Lower lobe of right lung (tissue), 2 donors: ENCODE measurements around the gene TMEM269. TPM values are rescaled to one million over a fixed set of nuclear protein-coding genes. Genes with fewer than 3 reads are reported as not detected.

ENCODE experiments used
- ATAC-seq, 2 donors: fragments of 200-7000 bp; cut with Tn5 transposase; one replicate each; pipeline ENCODE4 v1.9.1; 2020 to 2022; ENCODE audit warnings: mild to moderate bottlenecking in 2 of 2, moderate library complexity in 2 of 2
- DNase-seq: peaks from one replicate; pipeline ENCODE4 v3.0.0-alpha.2; 2020
- H3K27ac ChIP-seq: fragments of 200-600 bp; one replicate; pipeline ENCODE4 v1.8.0; 2022
- H3K27me3 ChIP-seq: fragments of 200-600 bp; one replicate; pipeline ENCODE4 v1.8.0; 2022; ENCODE audit warnings: low read depth
- H3K36me3 ChIP-seq: fragments of 200-600 bp; one replicate; pipeline ENCODE4 v1.8.0; 2022; ENCODE audit warnings: mild to moderate bottlenecking
- H3K4me1 ChIP-seq: fragments of 200-600 bp; one replicate; pipeline ENCODE4 v1.8.0; 2022
- H3K4me3 ChIP-seq: fragments of 200-600 bp; one replicate; pipeline ENCODE4 v1.8.0; 2022; ENCODE audit warnings: mild to moderate bottlenecking
- H3K9me3 ChIP-seq: fragments of 200-600 bp; one replicate; pipeline ENCODE4 v1.8.0; 2022
- intact Hi-C: fragments of 100-400 bp; cut with DNase I; formaldehyde crosslinking; loops from one replicate; pipeline ENCODE4 v1.11.0; 2022
- total RNA-seq: library from RNA; stranded (reverse); fragmentation: NEBNext Ultra II Directional; extraction: Animal tissue kit (Norgen Biotek cat#: 25700); gene quantifications from one replicate; pipeline ENCODE4 v1.2.1, GENCODE V29; 2021
- TF ChIP-seq, protein P1 (sequence below): fragments of 200-600 bp; IDR thresholded peaks from one replicate; pipeline ENCODE4 v1.8.0; 2022; ENCODE audit warnings: antibody characterized with exemption, mild to moderate bottlenecking
- donor health status: DM: no; HTN: yes; CAD: no; lungs with severe emphysema.

TMEM269 gene
- total RNA-seq, 1 donor from 2014 or later = not detected

DNA sequence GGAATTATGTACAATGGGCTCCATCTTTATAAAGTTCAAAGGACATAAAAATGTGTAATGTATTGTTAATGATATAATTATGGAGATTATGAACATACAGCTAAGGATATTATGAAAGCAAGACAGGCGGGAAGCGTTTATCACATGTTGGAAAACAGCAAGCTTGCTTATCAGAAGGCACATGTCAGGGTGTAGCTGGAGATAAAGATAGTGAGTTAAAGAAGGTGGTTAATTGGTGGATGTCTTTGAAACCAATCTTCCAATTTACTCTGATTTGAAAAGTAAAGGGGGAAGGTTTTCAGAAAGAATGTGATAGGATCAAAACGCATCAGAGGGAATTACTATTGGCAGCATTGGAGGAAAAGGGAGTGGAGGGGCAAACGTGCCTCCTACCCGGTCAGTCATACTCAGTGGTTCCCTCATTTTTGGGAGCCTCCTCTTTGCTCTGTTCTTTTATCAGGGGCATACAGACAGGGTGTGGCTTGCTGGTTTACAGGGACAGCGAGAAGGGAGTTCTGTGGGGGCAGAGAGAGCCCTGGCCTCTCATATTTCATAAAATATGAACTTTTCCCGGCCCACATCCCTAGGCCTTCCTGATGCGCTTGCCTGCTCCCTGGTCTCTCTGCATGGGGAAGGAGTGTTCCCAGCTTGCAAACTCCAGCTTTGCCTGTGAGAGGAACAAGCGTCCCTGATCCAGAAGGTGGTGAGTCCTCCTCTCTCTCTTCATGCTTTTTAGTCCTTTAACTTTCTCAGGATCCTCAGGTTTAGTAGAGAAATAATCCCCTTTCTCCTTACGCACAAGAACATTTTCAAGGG, 40.5 kb downstream of the TMEM269 start:
- peaks cover 5% of the 10 kb centered on the region for H3K36me3 ChIP-seq
- intact Hi-C loops = no loop called here
- no peaks in the 10 kb centered on the region for H3K9me3 ChIP-seq
- peaks cover 15% of the 10 kb centered on the region for H3K4me1 ChIP-seq
- TF ChIP-seq, protein P1, sequence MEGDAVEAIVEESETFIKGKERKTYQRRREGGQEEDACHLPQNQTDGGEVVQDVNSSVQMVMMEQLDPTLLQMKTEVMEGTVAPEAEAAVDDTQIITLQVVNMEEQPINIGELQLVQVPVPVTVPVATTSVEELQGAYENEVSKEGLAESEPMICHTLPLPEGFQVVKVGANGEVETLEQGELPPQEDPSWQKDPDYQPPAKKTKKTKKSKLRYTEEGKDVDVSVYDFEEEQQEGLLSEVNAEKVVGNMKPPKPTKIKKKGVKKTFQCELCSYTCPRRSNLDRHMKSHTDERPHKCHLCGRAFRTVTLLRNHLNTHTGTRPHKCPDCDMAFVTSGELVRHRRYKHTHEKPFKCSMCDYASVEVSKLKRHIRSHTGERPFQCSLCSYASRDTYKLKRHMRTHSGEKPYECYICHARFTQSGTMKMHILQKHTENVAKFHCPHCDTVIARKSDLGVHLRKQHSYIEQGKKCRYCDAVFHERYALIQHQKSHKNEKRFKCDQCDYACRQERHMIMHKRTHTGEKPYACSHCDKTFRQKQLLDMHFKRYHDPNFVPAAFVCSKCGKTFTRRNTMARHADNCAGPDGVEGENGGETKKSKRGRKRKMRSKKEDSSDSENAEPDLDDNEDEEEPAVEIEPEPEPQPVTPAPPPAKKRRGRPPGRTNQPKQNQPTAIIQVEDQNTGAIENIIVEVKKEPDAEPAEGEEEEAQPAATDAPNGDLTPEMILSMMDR = no peak
- H3K27me3 ChIP-seq = no peaks in the 10 kb centered on the region
- ATAC-seq = no peak
- no peak overlapping the region for H3K27ac ChIP-seq
- no peak overlapping the region for H3K4me3 ChIP-seq
- no peak for DNase-seq

DNA sequence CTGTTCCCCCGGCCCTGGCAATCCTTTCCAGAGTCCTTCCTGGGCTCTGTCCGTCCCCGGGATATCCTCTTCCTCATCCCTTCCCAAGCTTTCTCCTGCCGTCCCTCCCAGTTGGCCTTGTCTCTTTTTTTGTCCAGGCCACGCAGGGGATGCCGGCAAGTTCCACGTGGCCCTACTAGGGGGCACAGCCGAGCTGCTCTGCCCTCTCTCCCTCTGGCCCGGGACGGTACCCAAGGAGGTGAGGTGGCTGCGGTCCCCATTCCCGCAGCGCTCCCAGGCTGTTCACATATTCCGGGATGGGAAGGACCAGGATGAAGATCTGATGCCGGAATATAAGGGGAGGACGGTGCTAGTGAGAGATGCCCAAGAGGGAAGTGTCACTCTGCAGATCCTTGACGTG, 45.8 kb downstream of the TMEM269 start:
- TF ChIP-seq, protein P1 = no peak
- Histone ChIP-seq H3K27ac (no peak overlapping the region), H3K36me3 (peaks cover 9% of the 10 kb centered on the region), H3K27me3 (no peaks in the 10 kb centered on the region), H3K4me3 (no peak overlapping the region), H3K4me1 (no peaks in the 10 kb centered on the region), H3K9me3 (no peaks in the 10 kb centered on the region)
- no peak for DNase-seq
- ATAC-seq = no peak
- intact Hi-C loops = no loop called here

DNA sequence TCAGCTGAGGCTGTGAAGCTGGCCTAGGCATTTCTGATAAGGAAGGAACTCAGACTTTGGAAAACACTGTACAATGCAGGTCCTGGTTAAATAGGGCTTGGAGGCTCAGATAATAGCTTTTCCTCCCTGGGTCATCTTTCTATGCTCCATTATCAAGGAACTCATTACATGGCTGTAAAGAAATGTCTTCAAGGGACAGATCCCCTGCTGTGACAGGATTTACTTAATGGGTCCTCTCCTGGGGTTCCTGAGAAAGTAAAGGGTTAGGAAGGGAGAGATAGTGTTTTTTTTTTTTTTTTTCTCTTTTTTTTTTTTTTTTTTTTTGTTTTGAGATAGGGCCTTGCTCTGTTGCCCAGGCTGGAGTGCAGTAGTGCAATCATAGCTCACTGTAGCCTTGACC, 46.5 kb downstream of the TMEM269 start:
- Histone ChIP-seq H3K9me3 (no peaks in the 10 kb centered on the region), H3K27ac (no peak overlapping the region), H3K27me3 (no peaks in the 10 kb centered on the region), H3K4me1 (no peaks in the 10 kb centered on the region), H3K4me3 (no peak overlapping the region), H3K36me3 (peaks cover 9% of the 10 kb centered on the region)
- no peak for DNase-seq
- intact Hi-C loops = no loop called here
- TF ChIP-seq, protein P1 = no peak
- ATAC-seq = no peak

DNA sequence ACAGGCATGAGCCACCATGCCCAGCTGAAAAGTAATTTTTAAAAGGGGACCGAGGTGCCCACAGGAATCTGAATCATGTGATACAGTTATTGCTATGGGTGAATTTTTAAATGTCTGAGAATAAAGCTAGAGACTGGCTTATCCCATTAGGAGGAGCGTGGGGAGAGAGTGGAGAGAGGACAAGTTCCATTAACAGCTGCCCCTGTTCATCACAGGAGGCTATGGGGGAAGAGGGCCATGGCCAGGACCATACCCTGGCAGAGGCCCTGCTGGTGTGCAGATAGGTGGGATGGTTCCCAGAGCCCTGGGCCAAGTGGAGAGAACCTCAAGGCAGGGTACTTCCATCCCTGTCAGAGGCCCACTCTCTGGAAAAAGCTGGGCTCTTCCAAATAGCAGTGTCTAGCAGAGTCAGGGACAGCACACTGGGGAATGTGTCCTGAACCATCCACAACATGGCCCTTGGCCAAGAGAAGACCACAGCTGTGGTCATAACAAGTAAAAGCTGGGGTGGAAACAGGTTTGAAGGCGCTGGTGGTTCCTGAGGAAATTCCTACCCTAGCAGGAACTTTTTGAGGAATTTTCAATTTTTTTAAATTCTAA, 48.0 kb downstream of the TMEM269 start:
- Histone ChIP-seq H3K27ac (no peak overlapping the region), H3K9me3 (no peaks in the 10 kb centered on the region), H3K4me1 (no peaks in the 10 kb centered on the region), H3K4me3 (no peak overlapping the region), H3K36me3 (peaks cover 9% of the 10 kb centered on the region), H3K27me3 (no peaks in the 10 kb centered on the region)
- DNase-seq (no peak), ATAC-seq (no peak)
- intact Hi-C loops = no loop called here
- TF ChIP-seq, protein P1 = no peak

DNA sequence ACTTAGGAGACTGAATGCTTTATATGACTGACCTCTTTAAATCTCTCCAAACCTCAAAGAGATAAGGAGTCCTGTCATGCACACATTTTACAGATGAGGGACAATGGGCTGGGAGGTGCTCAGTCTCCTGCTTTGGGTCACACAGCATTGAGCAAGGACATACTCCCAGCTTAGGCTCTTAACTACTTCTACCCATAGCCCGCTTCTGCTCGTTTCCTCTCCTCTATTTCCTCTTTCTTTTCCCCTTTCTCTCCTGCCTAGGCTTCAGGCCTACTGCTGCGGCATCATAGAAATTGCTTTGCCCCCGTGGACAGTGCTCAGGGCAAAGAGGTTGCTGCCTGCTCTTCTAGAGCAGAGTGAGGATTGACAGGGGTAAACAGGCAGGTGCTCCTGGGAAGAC, 49.2 kb downstream of the TMEM269 start:
- H3K27ac ChIP-seq = no peak overlapping the region
- H3K36me3 ChIP-seq = peaks cover 4% of the 10 kb centered on the region
- H3K9me3 ChIP-seq = no peaks in the 10 kb centered on the region
- no peaks in the 10 kb centered on the region for H3K27me3 ChIP-seq
- H3K4me3 ChIP-seq = no peak overlapping the region
- no peaks in the 10 kb centered on the region for H3K4me1 ChIP-seq
- TF ChIP-seq, protein P1 = no peak
- intact Hi-C loops = no loop called here
- ATAC-seq (peak; percentile 34 to 45), DNase-seq (no peak)
